Ovary (tissue), 3 donors: Measurements from ENCODE around the gene ACSF2.

Experiments
- CTCF ChIP-seq, 3 donors: fragments of 450-650 bp in 2 of 3; fragments of 200-600 bp in 1 of 3; IDR thresholded peaks; one replicate each; pipeline versions ENCODE4 v1.5.1 to v1.8.0; 2016 to 2022; ENCODE audit warnings: antibody characterized with exemption in 3 of 3, mild to moderate bottlenecking in 1 of 3
- POLR2A ChIP-seq: fragments of 450-650 bp; IDR thresholded peaks from one replicate; pipeline ENCODE4 v1.6.1; 2017; ENCODE audit warnings: antibody characterized with exemption, mild to moderate bottlenecking, moderate library complexity
- donor health status: DM: no; HTN: no; CAD: no.

DNA sequence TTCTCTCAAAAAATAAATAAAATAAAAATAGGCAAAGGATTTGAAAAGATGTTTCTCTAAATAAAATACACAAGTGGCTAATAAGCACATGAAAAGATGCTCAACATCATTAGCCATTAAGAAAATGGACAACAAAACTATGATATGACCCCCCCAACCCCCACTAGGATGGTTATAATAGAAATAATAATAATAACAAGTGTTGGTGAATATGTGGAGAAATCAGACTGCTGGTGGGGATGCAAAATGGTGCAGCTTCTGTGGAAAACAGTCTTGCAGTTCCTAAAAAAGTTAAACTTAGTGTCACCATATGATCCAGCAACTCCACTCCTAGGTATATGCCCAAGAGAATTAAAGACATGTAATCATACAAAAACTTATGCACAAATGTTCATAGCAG, 73.3 kb downstream of the ACSF2 start:
- no peak for TF ChIP-seq CTCF (IDR thresholded peaks at IDR 0.05)
- TF ChIP-seq POLR2A, result no peak
